B cell (primary cell): ENCODE measurements around the gene LCN2. TPM values are rescaled to one million over a fixed set of nuclear protein-coding genes. Genes with fewer than 3 reads are reported as not detected.

Source experiments
- ATAC-seq: fragments of 200-7000 bp; cut with Tn5 transposase; one replicate; pipeline ENCODE4 v1.10.0; 2021; ENCODE audit warnings: low read depth, mild to moderate bottlenecking, moderate number of reproducible peaks, moderate library complexity
- CTCF ChIA-PET: fragments of 350-600 bp; sonication (Branson Sonifier 250); formaldehyde crosslinking; loops from one replicate; lab custom pipeline; 2021; ENCODE audit warnings: antibody characterized with exemption, inconsistent platforms; lab: Charles Lee
- POLR2A ChIA-PET: fragments of 350-600 bp; sonication (Branson Sonifier 250); formaldehyde crosslinking; loops from one replicate; lab custom pipeline; 2021; ENCODE audit warnings: antibody characterized with exemption; lab: Charles Lee
- DNase-seq: peaks from one replicate; pipeline ENCODE4 v3.0.0; 2013
- H2AFZ ChIP-seq: 2 replicates; pipeline ENCODE4 v1.6.1; 2012; ENCODE audit warnings: mild to moderate bottlenecking, low read depth, low read length; ENCODE audit not compliant: insufficient read depth, poor library complexity, severe bottlenecking
- H3K27ac ChIP-seq, 2 donors: 1 replicate in 1 of 2; 2 replicates in 1 of 2; pipeline ENCODE4 v1.5.1; 2012 to 2013; ENCODE audit warnings: low read length in 2 of 2, mild to moderate bottlenecking in 2 of 2, moderate library complexity in 1 of 2
- H3K27me3 ChIP-seq, 4 experiments: fragments of 200-600 bp in 1 of 4; sonication (generic) in 1 of 4; replicated peaks in 1 of 4; 1 replicate in 2 of 4; 2 replicates in 2 of 4; pipeline versions ENCODE4 v1.6.1 to v1.7.0; 2013 to 2016; ENCODE audit warnings: low read length in 3 of 4, mild to moderate bottlenecking in 2 of 4, mixed read lengths in 1 of 4, moderate library complexity in 1 of 4; ENCODE audit not compliant: insufficient read depth in 4 of 4, control insufficient read depth in 3 of 4; ENCODE audit errors: control extremely low read depth in 1 of 4
- H3K36me3 ChIP-seq, 2 experiments: replicated peaks in 1 of 2; 1 replicate in 1 of 2; 2 replicates in 1 of 2; pipeline versions ENCODE4 v1.6.1 to v1.7.1; 2013; ENCODE audit warnings: low read length in 1 of 2; ENCODE audit not compliant: insufficient read depth in 2 of 2, control insufficient read depth in 1 of 2; ENCODE audit errors: control extremely low read depth in 1 of 2, extremely low read depth in 1 of 2
- H3K4me1 ChIP-seq, 2 donors: fragments of 200-600 bp in 1 of 2; sonication (generic) in 1 of 2; 1 replicate in 1 of 2; 2 replicates in 1 of 2; pipeline versions ENCODE4 v1.5.1 to v1.6.1; 2013 to 2017; ENCODE audit warnings: low read length in 2 of 2; ENCODE audit not compliant: control insufficient read depth in 2 of 2, insufficient read depth in 2 of 2
- H3K4me2 ChIP-seq: replicated peaks from 2 replicates; pipeline ENCODE3; 2012; ENCODE audit warnings: mild to moderate bottlenecking, low read depth, low read length; ENCODE audit not compliant: poor library complexity, severe bottlenecking
- H3K4me3 ChIP-seq, 5 experiments: fragments of 200-600 bp in 1 of 5; sonication (generic) in 1 of 5; 1 replicate in 3 of 5; 2 replicates in 2 of 5; pipeline versions ENCODE4 v1.5.1 to v1.7.0; 2011 to 2016; ENCODE audit warnings: low read length in 4 of 5, mild to moderate bottlenecking in 4 of 5, low read depth in 2 of 5, control low read depth in 1 of 5, moderate library complexity in 1 of 5; ENCODE audit not compliant: insufficient read depth in 1 of 5; ENCODE audit errors: control extremely low read depth in 1 of 5, extremely low read depth in 1 of 5
- H3K79me2 ChIP-seq: fragments of 200-600 bp; sonication (generic); one replicate; pipeline ENCODE4 v1.6.0; 2016; ENCODE audit warnings: low read length; ENCODE audit not compliant: control insufficient read depth, insufficient read depth
- H3K9ac ChIP-seq: fragments of 200-600 bp; sonication (generic); 2 replicates; pipeline ENCODE4 v1.6.1; 2017; ENCODE audit warnings: mild to moderate bottlenecking, low read length, moderate library complexity
- H3K9me3 ChIP-seq, 3 donors: one replicate each; pipeline versions ENCODE4 v1.6.1 to v1.7.1; 2013; ENCODE audit warnings: low read length in 2 of 3; ENCODE audit not compliant: control insufficient read depth in 2 of 3, insufficient read depth in 1 of 3; ENCODE audit errors: control extremely low read depth in 1 of 3
- H4K20me1 ChIP-seq: 2 replicates; pipeline ENCODE4 v1.6.0; 2012; ENCODE audit warnings: mild to moderate bottlenecking, low read length; ENCODE audit not compliant: insufficient read depth, control insufficient read depth, poor library complexity, severe bottlenecking
- H3K27ac Mint-ChIP-seq: one replicate; pipeline ENCODE4 v1.8.0; 2021; ENCODE audit warnings: mixed read lengths
- H3K27me3 Mint-ChIP-seq: one replicate; pipeline ENCODE4 v1.8.0; 2021; ENCODE audit warnings: mixed read lengths
- H3K4me1 Mint-ChIP-seq: one replicate; pipeline ENCODE4 v1.8.0; 2021; ENCODE audit warnings: mixed read lengths
- H3K4me3 Mint-ChIP-seq: one replicate; pipeline ENCODE4 v1.8.0; 2021; ENCODE audit warnings: mixed read lengths
- H3K9me3 Mint-ChIP-seq: one replicate; pipeline ENCODE4 v1.8.0; 2022; ENCODE audit warnings: mixed read lengths; ENCODE audit not compliant: insufficient read depth
- CTCF ChIP-seq: fragments of 200-600 bp; IDR thresholded peaks from one replicate; pipeline ENCODE4 v1.8.0; 2022; ENCODE audit warnings: antibody characterized with exemption, mild to moderate bottlenecking
- EZH2 ChIP-seq: IDR thresholded peaks from 2 replicates; pipeline ENCODE4 v1.6.1; 2012; ENCODE audit warnings: borderline replicate concordance, low read depth, mild to moderate bottlenecking, moderate library complexity, low read length; ENCODE audit not compliant: insufficient read depth, poor library complexity, severe bottlenecking
- WGBS: methylation state at CpG from one replicate; pipeline ENCODE4 v1.1.5; 2013; ENCODE audit warnings: missing lambda C conversion rate; ENCODE audit not compliant: insufficient coverage; 5-methylcytosine and 5-hydroxymethylcytosine counted together
- intact Hi-C: fragments of 100-400 bp; cut with micrococcal nuclease; formaldehyde crosslinking; loops from one replicate; pipeline ENCODE4 v1.10.0; 2022
- polyA plus RNA-seq: library from polyadenylated mRNA; depleted of rRNA; stranded (reverse); fragments of >200 nt; gene quantifications from 2 replicates; pipeline ENCODE4 v1.2.3, GENCODE V29; 2012
- total RNA-seq, 2 donors: library from RNA; stranded (reverse); fragments of 120-200 nt in 1 of 2; gene quantifications; 1 replicate in 1 of 2; 2 replicates in 1 of 2; pipeline versions ENCODE4 v1.2.3 to v1.2.4, GENCODE V29; 2013 to 2022

The LCN2 gene
- total and polyA plus RNA-seq, 2 donors (not counting 1 experiment from before 2014, with no cell fraction given): not detected

DNA sequence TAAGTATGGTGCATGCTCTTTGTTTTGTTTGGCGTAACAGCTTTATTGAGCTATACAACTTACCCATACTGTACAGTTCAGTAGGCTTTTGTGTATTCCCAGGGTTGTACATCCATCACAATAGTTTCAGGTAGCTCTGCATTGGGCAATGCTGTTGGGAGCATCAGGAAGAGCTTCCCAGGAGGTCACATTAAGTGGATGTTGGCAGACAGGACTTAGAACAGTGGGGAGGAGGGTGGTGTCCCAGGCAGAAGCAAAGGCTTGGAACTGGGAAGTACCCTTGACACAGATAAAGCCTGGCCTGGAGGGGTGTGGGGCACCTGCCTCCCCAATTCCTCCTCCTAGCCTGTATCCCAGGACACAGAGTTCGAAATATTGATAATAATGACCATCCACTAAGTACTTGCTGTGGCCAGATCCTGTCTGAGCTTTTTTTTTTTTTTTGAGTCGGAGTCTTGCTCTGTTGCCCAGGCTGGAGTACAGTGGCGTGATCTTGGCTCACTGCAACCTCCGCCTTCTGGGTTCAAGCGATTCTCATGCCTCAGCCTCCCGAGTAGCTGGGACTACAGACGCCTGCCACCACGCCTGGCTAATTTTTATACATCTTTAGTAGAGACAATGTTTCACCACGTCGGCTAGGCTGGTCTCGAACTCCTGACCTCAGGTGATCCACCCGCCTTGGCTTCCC lies 12.1 kb downstream of the LCN2 start:
- no peak for DNase-seq
- peak overlapping the region; percentile 83 for H3K4me3 Mint-ChIP-seq
- Histone ChIP-seq H3K27me3 (no peaks in the 10 kb centered on the region), H3K27ac (no peak overlapping the region), H3K79me2 (peaks cover 14% of the 10 kb centered on the region), H3K9me3 (no peaks in the 10 kb centered on the region), H3K36me3 (peaks cover 0 to 16% of the 10 kb centered on the region in 2 experiments), H2AFZ (no peak overlapping the region), H4K20me1 (no peaks in the 10 kb centered on the region), H3K4me3 (peak overlapping the region in 2 of 5 experiments; percentile 86 to 99), H3K4me1 (peaks cover 6 to 17% of the 10 kb centered on the region in 2 donors), H3K4me2 (peak overlapping the region; percentile 100), H3K9ac (peak overlapping the region; percentile 93)
- 98% methylated on average over 7 of the region's 13 CpGs for WGBS
- peaks cover 12% of the 10 kb centered on the region for H3K4me1 Mint-ChIP-seq
- POLR2A ChIA-PET: interaction anchor here (0.6 to 2.5 kb wide), 4 partner anchors 8 to 257 kb away, joined by 3 to 11 read pairs (median 4); partner anchors contain the start of genes CIZ1, GOLGA2 and SWI5
- no peaks in the 10 kb centered on the region for H3K9me3 Mint-ChIP-seq
- H3K27ac Mint-ChIP-seq: no peak overlapping the region
- TF ChIP-seq EZH2: no peak
- TF ChIP-seq CTCF: no peak
- CTCF ChIA-PET: interaction anchor here (0.6 to 1.4 kb wide), 3 partner anchors 29 to 176 kb away, joined by 4 to 5 read pairs (median 4); partner anchors contain the start of gene CIZ1
- ATAC-seq: no peak
- intact Hi-C loops: no loop called here
- no peaks in the 10 kb centered on the region for H3K27me3 Mint-ChIP-seq
